NCI-H1436 treated with DMSO at 0.1 percent for 48 hours (cell line): ENCODE measurements around the gene ADCY10.
"Not testable (repeated sequence)": the region's sequence is repeated elsewhere in the genome, so short reads cannot be mapped to it uniquely, and the experiment has no call there.

ENCODE experiments used
- DNase-seq: peaks from one replicate; lab custom pipeline; 2025; lab: John Stamatoyannopoulos, UW

The ADCY10 gene

DNA sequence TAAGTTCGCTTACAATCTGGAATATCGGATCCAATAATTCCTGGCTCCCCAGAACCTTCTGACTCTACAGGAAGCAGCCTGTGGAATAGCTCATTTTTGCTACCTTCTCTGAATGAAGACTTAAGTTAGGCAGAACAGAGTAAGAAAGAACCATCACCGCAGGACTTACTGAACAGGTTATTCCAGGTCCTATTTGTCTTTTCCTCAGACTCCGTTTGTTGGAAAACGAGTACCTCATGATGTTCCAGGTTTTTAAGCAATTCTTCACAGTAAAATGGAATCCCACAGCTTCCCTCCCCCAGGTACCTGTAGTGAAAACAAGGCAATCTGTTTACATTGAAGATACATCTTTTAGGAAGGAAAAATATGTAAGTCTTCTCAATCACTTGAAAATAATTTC lies 59.8 kb downstream of the ADCY10 start:
- no peak for DNase-seq

DNA sequence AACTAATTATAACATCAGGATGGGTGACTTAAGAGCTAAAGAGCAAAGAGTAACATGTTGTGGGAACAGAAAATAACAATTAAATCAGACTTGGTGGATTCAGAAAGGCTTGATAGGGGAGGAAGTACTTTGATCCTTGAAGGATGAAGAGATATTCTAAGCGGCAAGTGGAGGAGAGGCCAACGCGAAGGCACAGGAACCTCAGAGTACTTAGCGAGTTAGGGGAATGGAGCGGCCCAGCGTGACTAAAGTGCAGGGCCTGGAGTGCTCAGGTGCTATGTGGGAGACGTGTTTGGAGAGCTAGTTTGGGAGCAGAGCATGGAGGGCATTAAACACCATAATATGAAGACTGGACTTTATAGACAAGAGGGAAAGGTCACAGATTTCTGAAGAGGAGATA lies 64.3 kb downstream of the ADCY10 start:
- no peak for DNase-seq

DNA sequence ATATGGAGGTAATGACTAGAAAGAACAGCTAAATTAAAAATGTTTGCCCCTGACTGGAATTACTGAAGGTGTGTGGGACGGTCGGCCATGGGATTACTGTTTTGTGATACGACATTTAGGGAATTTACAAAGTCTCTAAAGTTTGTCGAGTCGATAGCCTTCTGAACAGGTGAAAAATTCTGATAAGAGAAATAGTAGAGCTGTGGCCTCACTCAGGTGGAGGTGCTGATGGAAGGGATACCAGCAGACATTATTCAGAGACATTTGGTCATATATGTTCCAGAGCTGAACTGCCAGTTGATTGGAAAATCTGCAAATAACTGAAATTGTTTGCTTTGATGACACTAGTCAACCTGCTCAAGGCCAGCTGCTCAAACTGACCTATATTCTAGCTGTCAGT lies 71.1 kb downstream of the ADCY10 start:
- DNase-seq: no peak

DNA sequence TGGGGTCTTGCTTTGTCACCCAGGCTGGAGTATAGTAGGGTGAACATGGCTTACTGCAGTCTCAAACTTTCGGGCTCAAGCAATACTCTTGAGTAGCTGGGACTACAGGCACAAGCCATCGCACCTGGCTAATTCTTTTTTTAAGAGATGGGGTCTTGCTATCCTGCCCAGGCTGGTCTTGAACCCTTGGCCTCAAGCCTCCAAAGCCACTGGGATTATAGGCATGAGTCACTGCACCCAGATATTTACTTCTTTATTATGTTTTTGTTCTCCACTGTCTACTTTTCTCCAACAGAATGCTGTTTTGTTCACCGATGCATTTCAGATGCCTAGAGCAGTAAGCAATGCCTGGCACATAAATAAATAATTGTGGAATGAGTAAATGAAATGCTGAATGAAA lies 72.4 kb downstream of the ADCY10 start:
- no peak for DNase-seq

DNA sequence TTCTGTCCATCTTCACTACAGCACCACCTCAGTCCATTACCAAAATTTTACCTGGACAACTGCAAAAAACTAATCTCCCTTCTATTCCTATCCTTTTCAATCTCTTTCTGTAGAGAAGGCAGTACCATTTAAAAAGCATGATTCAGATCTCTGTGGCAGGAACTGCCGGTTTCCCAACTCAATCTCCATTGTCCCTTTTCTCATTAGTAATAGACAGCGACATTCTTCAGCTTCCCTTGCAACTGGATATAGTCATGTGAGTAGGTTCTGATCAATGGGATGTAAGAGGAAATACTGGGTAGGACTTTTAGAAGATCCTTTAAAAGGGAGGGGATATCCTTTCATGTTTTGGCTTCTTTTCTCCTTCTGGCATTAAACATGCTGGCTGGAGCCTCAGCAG lies 74.9 kb downstream of the ADCY10 start:
- no peak for DNase-seq

DNA sequence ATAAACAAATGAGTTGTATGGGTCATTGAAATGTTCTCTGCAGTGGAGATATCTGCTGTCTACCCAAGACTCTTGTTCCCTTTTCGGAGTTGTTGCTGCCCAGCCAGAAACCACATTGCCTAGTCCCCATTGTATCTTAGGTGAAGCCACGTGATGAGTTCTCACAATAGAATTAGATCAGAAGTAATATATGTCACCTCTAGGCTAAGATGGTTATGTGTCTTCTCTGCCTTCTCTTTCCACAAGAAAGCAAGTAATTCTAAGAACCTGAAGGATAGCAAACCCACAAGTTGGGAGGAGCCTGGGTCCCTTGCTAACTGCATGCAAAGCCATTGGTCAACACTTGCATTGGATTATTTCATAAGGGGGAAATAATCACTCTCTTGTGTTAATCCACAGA lies 76.6 kb downstream of the ADCY10 start:
- no peak for DNase-seq

DNA sequence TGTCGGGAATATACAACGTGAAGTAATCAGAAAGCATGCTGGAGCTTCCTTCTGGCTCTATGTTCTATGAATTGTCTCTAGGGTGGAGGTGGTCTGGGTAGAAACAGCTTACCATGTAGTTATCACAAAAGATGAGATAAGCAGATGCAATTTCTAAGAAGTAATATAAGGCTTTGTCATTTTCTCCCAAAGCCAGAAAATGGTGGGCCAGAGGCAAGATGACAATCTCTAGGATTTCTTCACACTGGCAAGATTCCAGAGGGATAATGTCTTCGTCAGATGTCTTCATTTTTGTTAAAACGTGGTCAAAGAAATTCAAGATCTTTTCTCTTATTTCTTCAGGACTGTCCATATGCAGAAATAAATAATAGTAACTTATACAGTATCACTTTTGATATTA lies 77.7 kb downstream of the ADCY10 start:
- no peak for DNase-seq

DNA sequence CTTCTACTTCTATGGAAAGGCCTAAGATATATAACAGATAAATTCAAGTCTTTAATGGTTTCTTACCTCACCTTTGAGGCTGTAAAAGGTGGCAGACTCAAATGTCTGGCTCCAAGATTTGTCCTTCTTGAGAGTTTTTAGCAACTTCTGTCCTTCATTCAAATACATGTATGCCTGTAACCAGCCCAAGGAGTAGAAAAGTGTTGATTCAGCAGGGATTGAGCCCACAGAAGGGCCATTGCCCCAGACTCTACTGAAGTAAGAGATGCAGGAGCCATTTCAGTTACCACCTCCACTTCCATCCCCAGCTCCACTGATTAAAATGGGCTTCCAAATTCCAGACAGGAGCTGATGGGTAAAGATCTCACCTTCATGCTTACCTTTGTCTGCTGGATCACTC lies 80.0 kb downstream of the ADCY10 start:
- no peak for DNase-seq

DNA sequence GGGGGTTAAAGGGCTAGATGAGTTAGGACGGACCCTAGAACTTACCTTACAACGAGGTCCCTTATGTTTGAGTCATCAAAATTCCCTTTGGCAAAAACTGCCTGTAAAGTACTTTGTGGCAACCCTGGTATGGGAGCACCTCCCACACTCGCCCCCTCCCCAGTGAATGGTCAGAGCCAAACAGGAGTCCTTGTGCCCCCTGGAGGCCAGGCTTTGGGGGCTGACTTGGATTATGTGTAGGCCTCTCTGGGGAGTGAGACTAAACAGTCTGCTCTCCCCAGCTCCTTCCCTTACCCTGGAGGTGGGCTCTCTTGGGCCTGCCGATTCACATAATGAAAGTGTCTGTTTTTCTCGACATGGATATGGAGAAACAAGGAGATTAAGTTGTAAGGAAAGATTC lies 81.2 kb downstream of the ADCY10 start:
- no peak for DNase-seq

DNA sequence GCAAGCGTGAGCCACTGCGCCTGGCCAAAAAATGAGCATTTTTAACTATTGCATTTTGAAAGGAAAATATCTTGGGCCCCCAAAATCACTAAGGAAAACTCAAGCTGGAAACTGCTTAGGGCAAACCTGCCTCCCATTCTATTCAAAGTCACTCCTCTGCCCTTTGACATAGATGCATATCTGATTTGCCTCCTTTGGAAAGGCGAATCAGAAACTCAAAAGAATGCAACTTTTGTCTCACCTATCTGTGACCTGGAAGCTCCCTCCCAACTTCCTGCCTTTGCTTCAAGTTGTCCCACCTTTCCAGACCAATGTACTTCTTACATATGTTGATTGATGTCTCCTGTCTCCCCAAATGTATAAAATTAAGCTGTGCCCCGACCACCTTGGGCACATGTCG lies 83.3 kb downstream of the ADCY10 start:
- DNase-seq: not testable (repeated sequence)

DNA sequence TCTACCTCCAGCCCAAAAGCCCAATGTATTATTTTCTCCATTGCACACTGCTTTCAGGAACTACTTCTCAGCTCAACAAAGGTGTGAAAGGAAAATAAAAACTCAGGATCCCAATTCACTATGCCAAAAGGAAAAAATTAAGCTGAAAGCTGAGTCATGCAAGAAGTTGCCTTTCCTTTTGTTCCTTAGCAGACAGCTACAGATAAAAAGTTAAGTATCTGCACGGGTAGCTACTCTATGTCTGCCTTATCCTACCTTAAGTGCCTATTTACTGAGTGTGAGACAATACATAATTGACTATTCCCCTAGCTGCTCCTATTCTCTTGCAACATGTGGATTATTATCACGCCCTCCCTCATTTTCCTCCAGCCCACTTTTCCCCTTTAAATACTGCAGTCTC lies 84.1 kb downstream of the ADCY10 start:
- no peak for DNase-seq

DNA sequence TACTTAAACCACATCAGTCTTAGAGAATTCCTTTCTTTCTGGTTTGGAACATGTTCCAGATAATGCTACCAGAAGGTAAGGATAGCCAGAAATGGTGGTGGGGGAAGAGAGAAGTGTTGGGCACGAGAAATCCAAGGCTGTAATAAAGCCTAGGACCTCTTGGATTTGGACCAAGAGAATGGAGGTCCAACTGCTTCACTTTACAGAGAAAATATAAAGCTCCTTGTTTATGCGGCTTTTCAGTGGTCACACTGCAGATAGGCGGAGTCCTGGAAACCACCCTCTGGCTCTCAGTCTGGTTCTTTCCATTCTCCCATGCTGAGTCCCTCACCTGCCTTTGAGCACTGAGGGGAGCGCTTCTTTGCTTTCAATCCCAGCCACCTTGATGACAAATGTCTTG lies 87.8 kb downstream of the ADCY10 start:
- no peak for DNase-seq

DNA sequence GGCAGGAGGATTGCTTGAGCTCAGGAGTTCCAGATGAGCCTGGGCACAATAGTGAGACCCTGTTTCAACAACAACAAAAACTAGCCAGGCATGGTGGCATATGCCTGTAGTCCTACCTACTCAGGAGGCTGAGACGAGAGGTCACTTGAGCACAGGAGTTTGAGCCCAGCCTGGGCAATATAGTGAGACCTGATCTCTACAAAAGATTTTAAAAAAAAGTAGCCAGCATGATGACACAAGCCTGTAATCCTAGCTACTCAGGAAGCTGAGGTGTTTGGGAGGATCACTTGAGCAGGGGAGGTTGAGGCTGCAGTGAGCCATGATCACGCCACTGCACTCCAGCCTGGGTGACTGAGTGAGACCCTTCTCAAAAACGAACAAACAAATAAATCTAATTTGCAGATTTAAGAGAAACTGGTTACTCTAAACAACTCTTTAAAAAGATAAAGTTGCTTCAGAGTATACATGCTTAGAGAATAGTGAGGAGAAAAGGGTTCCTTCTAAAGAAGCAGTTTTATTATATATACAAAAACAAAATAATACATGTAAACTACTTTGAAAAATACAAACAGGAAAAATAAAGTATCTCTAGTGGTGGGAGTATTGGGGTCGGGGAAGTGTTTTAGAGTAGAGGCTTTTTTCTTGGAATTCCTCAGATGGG lies 88.4 kb downstream of the ADCY10 start:
- DNase-seq: no peak

DNA sequence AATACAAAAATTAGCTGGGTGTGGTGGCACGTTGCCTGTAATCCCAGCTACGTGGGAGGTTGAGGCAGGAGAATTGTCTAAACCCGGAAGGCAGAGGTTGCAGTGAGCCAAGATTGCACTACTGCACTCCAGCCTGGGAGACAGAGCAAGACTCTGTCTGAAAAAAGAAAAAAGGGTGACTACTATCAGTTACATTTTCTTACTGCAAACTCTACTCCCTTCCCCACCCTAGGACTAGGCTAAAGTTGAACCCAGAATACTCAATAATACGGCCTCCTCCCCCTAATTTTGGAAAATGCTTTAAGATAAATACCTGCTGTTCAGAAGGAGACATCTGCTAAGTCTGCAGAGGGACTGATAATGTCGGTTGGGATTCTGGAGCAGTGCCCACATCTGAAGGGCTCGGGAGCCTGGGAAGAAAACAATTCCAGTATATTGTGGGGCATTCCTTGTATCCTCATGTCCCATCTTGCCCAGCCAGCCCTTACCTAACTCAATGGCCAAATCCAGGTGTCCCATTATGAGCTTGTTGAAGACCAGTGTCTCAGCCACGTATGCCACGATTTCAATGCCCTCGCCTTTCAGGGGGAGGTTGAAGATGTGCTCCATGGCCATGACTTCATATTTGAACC lies 89.7 kb downstream of the ADCY10 start:
- no peak for DNase-seq

DNA sequence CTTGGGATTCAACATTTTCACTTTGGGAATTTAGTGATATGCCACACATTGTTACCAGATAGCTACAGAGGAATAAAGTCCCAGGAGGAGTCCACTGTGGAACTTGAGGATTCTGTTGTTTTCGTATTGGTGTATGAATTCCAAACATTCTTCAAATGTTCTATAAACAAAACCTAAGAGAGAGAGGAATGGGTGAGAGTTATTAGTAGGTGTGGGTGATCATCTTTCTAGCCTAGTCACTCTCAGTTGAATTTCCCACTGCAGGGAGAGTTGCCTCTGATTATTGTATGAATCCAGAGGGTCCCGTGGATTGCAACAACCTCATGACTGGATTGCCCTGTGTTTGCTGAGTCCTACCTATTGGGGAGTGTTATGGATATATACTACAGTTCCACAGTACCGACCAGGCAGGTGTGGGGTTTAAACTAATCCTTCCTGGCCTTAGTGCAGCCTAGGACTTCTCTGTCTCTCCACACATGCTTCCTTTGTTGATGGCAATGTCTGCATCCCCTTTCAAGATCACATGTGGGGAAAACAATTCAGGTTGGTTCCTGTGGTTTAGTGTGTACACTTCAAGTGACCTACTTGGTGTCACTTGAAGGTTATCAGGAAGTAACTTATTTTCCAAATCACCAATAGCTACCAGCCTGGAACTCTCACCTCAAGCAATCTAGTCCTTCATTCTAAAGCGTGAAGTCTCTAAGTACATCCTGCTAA lies 91.8 kb downstream of the ADCY10 start:
- DNase-seq: no peak

DNA sequence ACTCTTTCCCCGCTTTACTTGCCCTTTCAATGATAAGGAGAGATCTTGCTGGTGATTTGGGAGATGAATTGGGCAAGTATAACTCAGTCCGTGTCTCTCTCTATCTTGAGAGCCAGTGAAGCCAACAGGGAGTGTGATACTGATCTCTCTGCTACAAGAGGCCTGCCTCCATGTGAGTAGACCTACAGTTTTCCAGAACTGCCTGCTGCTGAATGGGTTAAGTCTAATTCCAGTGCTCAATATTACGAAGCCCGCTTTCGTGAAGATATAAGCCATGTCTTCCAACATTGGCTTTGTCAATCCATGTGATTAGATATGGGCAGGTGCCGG lies 92.6 kb downstream of the ADCY10 start:
- DNase-seq: no peak

DNA sequence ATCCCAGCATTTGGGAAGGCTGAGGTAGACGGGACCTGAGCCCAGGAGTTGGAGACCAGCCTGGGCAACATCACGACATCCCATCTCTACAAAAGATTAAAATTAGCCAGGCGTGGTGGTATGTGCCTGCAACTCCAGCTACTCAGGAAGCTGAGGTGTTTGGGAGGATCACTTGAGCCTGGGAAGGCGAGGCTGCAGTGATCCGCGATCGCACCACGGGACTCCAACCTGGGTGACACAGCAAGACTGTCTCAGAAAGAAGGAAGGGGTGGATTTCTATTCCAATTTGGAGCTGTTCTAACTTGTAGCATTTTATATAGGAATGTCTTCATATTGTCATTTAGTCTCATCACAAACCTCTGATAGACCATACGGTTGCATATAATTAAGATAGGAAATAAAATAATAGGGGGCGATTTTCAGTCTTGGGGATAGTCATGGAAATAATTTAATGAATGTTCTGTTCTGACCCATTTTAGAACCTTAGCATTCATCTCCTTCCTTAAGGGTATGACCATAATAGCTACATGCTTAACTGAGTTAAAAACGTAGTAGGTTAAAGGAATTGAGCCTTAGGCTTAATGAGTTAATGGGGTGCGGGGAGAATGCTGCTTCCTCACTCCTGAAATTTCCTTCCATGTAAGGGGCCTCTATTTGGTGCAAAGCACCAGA lies 93.1 kb downstream of the ADCY10 start:
- DNase-seq: no peak

DNA sequence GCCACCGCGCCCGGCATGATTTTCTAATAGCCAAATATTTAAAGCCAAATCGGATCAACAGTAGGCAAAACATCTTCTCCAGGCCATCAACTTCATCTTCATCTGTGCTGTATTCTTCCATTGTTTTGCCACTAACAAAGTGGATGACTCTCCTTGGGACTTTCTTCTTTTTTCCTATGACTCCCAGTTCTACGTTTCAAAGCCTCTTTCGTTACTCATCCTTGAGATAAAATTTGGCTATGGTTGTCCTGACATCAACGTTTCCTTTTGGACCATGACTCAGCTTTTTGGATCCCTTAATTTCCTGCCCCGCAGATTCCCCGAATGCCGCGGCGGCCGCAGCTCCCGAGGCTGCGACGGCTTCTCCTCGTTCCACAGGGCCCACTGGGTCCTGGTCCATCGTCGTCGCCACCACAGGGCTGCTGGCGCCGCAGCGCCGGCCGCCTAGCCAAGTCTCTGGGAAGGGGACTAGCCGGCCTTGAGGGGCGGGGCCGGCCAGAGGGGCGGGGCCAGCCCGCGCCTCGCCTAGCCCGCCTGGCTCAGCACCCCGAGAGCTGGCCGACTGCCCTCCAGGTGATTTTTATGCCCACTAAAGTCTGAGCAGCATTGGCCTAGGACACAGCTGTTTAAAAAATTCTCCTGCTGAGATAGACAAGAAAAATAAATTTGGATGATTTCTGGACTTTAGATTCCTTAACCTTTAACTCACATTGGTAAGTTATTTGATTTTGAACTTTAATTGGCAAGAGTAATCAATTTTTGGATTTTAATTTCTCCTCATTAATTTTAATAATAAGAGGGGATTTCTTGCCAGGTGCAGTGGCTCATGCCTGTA lies 93.9 kb downstream of the ADCY10 start:
- DNase-seq: no peak

DNA sequence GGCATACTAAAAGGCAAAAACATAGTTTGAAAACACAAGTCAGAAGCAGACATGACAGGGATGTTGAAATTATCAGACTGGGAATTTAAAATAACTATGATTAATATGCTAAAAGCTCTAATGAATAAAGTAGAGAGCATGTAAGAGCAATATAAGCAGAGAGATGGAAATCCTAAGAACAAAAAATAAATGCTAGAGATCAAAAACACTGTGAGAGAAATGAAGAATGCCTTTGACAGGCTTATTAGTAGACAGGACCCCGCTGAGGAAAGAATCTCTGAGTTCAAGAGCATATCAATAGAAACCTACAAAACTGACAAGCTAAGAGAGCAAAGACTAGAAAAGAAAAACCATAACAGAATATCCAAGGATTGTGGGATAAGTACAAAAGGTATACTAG lies 98.3 kb downstream of the ADCY10 start:
- DNase-seq: no peak

DNA sequence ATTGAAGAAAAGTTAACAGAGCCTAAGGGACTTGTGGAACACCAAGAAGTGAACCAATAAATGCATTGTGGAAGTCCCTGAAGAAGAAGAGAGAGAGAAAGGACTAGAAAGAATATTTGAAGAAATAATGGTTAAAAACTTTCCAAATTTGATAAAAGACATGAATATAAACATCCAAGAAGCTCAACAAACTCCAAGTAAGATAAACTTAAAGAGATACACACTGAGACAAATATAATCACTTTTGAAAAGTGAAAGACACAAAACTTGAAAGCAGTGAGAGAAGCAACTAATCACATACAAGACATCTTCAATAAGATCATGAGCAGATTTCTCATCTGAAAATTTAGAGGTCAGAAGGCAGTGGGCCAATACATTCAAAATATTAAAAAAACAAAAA lies 101.0 kb downstream of the ADCY10 start:
- DNase-seq: no peak

DNA sequence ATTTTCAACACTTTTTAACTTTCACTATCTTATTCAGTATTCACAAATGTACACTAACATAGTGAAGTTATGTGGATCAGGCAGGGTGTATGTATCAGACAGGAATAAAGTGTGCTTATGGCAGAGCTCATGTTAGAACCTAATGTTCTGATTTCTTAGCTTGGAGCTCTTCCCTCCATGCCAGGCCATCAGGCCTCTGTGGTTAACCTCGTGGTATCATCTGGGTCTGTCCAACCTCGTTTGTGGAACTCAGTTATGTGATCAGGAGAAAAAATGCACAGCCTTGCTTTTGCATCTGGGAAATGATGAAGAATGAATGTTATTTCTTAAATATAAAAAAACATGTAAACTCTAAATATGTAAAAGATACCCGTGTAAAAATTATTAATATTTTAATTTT lies 105.2 kb downstream of the ADCY10 start:
- DNase-seq: no peak

DNA sequence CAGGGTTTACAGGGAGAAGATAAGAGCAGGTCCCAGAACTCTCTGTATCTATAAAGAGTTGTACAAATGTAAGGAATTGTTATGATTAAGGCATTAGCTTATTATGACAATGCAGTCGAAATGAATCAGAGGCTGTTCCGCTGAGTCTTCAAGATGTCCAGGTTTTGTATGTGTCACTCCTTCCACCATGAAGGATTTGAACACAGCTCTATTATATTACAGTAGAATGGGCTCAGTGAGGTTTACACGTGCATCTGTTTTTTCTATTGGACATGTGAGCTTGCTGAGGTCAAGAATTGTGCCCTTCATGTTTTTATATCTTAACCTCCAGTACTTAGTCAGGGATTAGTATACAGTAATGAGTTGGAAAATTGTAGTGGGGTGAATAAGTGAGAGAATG lies 105.8 kb downstream of the ADCY10 start:
- DNase-seq: no peak
